HEK293T (cell line): ENCODE measurements around the gene C6orf58.

Source experiments
- ARNT ChIP-seq: fragments of 450-650 bp; IDR thresholded peaks from 2 replicates; pipeline ENCODE4 v1.6.1; 2017; ENCODE audit warnings: mild to moderate bottlenecking
- CTBP1 ChIP-seq: fragments of 450-650 bp; IDR thresholded peaks from 2 replicates; pipeline ENCODE4 v1.6.1; 2016; ENCODE audit warnings: borderline replicate concordance
- ELF4 ChIP-seq: fragments of 450-650 bp; IDR thresholded peaks from 2 replicates; pipeline ENCODE4 v1.6.1; 2017; ENCODE audit warnings: antibody characterized with exemption
- FOXA1 ChIP-seq: fragments of 450-650 bp; IDR thresholded peaks from 2 replicates; pipeline ENCODE4 v1.6.1; 2016; ENCODE audit warnings: mild to moderate bottlenecking
- FOXM1 ChIP-seq: fragments of 450-650 bp; IDR thresholded peaks from 2 replicates; pipeline ENCODE4 v1.6.1; 2017; ENCODE audit warnings: mild to moderate bottlenecking, borderline replicate concordance
- HDGF ChIP-seq: fragments of 450-650 bp; IDR thresholded peaks from 2 replicates; pipeline ENCODE4 v1.6.1; 2017; ENCODE audit warnings: antibody characterized with exemption, borderline replicate concordance
- L3MBTL2 ChIP-seq: fragments of 450-650 bp; conservative IDR thresholded peaks from 2 replicates; pipeline ENCODE4 v1.6.1; 2016; ENCODE audit warnings: mild to moderate bottlenecking
- NFRKB ChIP-seq: fragments of 450-650 bp; IDR thresholded peaks from 2 replicates; pipeline ENCODE4 v1.6.1; 2016; ENCODE audit warnings: mild to moderate bottlenecking, moderate library complexity
- SP1 ChIP-seq: fragments of 450-650 bp; IDR thresholded peaks from 2 replicates; pipeline ENCODE4 v1.6.1; 2017
- SUZ12 ChIP-seq: fragments of 450-650 bp; IDR thresholded peaks from 2 replicates; pipeline ENCODE4 v1.6.1; 2016; ENCODE audit warnings: mild to moderate bottlenecking

DNA sequence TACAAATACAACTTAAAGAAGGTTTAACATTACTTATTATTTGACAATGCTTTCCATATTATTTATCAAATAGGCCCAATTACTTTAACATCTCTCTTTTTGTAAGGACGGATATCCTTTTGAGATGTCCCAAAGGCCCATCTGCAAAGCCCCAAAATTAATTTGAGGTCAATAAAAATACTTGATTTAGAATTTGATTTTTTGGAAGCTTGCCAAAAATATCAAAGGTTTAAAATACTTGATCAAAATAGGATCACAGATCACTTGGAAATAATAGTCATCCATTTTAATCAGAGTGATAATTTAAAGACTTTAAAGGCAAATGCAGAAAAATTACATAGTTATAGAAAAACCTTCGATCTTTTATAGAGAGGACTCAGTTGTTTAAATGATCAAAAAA lies 8.1 kb downstream of the C6orf58 start:
- TF ChIP-seq L3MBTL2 = no peak
- TF ChIP-seq HDGF = no peak
- TF ChIP-seq SUZ12 = no peak
- TF ChIP-seq SP1 = no peak
- no peak for TF ChIP-seq ELF4
- no peak for TF ChIP-seq FOXM1
- no peak for TF ChIP-seq NFRKB
- TF ChIP-seq ARNT = no peak
- TF ChIP-seq FOXA1 = no peak
- no peak for TF ChIP-seq CTBP1
